ENCODE measurements around the gene TAOK3. TPM values are rescaled to one million over a fixed set of nuclear protein-coding genes. Genes with fewer than 3 reads are reported as not detected.
"Not testable (repeated sequence)": the region's sequence is repeated elsewhere in the genome, so short reads cannot be mapped to it uniquely, and the experiment has no call there.

The TAOK3 gene
- total RNA-seq, 1 experiment from 2014 or later: 8.5 TPM

DNA sequence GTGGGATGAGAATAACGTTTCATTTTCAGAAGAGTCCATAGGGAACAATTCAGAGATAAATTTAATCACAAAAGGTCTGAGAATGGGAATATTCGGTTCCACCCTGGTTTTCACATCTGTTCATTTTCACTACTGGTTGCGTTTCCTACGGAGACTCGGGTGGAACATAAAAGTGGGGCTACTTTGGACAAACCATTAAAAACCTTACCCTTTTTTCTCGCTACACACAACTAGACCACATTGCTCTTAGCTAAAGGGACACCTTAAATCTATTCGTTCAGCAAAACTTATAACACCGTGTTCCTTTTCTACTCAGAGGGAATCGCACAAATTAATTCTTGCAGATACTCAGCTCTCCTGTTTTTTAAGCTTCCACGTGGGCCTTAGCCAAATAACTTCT is 2.6 kb upstream of the TAOK3 start:
- no peak for DNase-seq (ENCODE audit: low read depth)
- in situ Hi-C loops (cut with HindIII; ENCODE audit: low pct_unique_long_range_greater_than_20kb, low sequenced_read_pairs): loop anchor here (5.0 kb wide), 1 partner anchor 193 kb away; no protein-coding TSS in a partner anchor

DNA sequence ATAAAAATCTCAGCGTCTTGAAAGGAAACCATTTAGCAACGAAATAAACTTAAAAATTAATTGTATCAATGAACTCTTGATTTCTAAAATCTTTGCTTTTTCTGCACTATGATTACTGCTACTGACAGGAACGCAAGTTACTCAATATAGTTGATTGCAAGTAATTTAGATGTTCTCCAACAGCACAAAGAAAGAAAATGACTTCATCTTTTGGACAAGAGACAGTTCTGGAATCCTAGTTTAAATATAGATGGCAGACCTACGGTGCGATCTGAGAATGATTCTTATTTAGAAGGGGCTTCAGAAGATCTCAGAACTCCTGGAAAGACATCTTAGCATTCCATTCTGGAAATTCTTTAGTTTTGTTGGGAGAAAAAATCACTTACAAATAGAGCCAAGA is 2.2 kb upstream of the TAOK3 start:
- no peak for DNase-seq (ENCODE audit: low read depth)
- in situ Hi-C loops (cut with HindIII; ENCODE audit: low pct_unique_long_range_greater_than_20kb, low sequenced_read_pairs): loop anchor here (5.0 kb wide), 1 partner anchor 193 kb away; no protein-coding TSS in a partner anchor

DNA sequence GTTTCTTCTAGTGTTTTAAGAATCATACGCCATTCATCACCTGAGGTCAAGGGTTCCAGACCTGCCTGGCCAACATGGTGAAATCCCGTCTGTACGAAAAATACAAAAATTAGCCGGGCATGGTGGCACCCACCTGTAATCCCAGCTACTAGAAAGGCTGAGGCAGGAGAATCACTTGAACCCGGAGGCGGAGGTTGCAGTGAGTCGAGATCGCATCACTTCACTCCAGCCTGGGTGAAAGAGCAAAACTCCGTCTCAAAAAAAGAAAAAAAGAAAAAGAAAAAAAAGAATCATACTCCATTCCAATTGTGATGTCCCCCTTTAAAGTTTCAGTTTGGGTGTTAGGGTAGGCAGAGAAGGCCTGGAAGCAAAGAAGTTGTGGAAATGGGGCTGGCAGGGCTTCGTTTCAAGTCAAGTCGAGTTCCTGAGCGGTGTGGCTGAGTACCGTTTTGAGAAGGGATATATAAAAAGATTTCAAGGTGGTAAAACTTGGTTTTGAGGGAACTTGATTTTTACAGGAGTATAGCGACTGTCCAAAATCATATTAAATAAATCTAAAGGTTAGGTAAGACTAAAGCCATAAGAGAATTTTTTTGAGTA is 1.5 kb upstream of the TAOK3 start:
- in situ Hi-C loops (cut with HindIII; ENCODE audit: low pct_unique_long_range_greater_than_20kb, low sequenced_read_pairs): no loop called here

DNA sequence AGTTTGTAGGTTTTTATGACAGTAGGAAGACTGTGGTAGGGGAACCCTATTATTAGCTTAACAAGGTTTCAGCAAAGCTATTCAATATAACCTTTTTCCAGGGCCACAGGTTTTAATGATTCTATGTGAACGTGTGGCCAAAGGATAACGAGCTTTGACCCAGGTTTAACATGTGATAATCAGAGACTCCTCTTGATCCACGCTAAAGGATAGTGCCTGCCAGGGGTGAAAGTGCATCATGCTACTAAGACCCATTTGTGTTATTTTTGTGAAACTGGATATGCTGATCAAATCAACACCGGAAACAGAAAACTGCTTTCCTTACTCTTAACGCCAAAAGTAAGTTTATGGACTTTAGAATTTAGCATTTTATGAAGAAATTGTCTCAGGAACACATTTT is 909 bp upstream of the TAOK3 start:
- in situ Hi-C loops (cut with HindIII; ENCODE audit: low pct_unique_long_range_greater_than_20kb, low sequenced_read_pairs): no loop called here
- DNase-seq (ENCODE audit: low read depth): no peak

More for the DNA sequence above, 1.5 kb upstream of the TAOK3 start:
- DNase-seq (ENCODE audit: low read depth): no peak

DNA sequence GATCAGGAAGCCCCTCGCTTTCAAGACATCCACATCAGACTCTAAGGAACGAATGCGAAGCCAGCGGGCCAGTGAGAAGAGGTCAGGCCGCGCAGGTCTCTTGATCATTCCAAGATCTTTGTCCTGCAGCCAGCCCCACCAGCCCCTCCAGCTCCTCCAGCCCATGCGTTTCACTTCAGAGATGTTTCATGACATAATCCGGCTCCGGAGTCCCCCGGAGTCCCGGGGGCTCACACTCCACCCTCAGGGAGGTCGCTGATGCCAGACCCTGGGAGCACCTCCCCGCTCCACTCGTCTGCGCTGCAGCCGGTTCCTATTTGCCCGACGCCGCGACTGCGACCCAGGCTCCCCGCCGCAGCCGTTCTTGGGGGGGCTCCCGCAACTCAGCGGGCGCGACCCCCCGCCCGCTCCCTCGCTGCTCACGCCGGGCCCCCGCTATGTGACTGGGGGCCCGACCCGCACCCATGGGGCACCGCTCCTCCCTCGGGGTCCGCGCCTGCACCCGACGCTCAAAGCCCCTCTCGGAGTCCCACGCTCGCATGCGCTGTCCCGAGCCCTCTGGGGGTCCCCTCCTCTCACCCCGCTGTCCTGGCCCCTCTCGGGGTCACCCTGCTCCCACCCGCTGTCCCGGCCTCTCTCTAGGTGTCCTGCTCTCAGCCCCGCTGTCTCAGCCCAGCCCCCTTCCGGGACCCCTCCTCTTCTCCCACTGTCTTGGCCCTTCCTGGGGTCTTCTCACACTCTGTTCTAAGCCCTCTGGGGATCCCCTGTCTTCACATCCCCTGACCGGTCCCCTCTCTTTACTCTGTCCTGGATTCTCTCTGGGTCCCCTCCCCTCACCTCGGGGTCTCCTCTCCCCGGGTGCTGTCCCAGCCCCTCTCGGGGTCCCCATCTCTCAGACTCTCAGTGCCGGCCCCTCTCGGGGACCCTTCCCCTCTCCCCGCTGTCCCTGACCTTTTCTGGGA is 1.1 kb downstream of the TAOK3 start:
- DNase-seq (ENCODE audit: low read depth): no peak
- in situ Hi-C loops (cut with HindIII; ENCODE audit: low pct_unique_long_range_greater_than_20kb, low sequenced_read_pairs): no loop called here

DNA sequence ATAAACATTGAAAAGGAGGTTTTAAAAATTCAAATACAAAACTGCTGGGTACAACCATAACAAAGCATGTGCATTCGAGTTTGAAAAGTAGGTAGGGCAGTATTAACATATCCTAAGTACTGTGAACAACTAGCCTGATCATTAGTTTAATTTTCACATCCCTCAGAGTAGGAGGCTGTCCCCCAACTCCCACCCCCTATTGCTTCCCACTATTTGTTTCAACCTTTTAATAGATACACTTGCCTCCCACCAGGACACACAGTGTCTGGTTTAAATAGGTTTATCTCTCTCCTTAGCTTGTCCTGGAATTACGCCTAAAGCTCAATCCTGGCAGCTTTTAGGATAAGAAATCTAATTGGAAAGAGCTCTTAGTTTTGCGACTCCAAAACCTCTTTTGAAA is 2.1 kb downstream of the TAOK3 start:
- in situ Hi-C loops (cut with HindIII; ENCODE audit: low pct_unique_long_range_greater_than_20kb, low sequenced_read_pairs): no loop called here
- no peak for DNase-seq (ENCODE audit: low read depth)

DNA sequence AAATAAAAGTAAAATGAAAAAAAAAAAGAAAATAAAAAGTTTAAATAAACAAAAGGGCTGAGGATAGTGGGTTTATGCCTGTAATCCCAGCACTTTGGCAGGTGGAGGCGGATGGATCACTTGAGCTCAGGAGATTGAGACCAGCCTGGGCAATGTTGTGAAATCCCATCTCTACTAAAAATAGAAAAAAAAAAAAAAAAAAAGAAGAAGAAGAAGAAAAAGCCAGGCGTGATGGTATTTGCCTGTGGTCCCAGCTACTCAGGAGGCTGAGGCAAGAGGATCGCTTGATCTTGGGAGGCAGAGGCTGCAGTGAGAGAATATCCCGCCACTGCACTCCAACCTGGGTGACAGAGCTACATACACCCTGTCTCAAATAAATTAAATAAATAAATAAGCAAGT is 3.9 kb downstream of the TAOK3 start:
- in situ Hi-C loops (cut with HindIII; ENCODE audit: low pct_unique_long_range_greater_than_20kb, low sequenced_read_pairs): no loop called here

DNA sequence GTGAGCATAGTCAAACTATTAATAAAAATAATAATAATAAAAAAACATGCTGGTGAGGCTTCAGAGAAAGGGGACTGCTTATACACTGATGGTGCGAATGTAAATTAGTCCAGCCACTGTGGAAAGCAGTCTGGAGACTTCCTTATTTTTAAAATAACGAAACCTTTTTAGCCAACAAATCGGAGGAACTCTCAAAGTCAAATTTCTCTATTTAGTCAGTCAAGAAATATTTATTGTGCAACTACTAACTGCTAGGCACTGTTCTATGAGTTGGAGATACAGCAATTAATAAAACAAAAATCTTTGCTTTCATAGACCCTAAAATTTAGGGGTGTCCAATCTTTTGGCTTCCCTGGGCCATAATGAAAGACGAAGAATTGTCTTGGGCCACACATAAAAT is 10.8 kb downstream of the TAOK3 start:
- in situ Hi-C loops (cut with HindIII; ENCODE audit: low pct_unique_long_range_greater_than_20kb, low sequenced_read_pairs): no loop called here
- DNase-seq (ENCODE audit: low read depth): no peak

More for the DNA sequence above, 3.9 kb downstream of the TAOK3 start:
- DNase-seq (ENCODE audit: low read depth): no peak

DNA sequence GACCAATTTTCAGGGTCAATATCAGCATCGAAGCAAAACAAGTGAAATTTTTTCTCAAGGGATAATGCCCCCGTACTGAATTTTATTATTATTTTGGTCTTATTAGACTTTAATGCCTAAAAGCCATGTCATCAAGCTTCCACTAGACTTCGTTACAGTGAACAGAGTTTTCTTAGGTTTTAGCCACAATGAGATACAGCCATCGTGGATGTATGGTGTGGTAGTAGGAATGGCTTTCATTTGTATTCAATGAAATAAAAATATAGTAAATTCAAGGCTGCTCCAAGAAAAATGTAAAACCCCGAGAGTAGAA is 11.7 kb downstream of the TAOK3 start:
- DNase-seq (ENCODE audit: low read depth): no peak
- in situ Hi-C loops (cut with HindIII; ENCODE audit: low pct_unique_long_range_greater_than_20kb, low sequenced_read_pairs): no loop called here

DNA sequence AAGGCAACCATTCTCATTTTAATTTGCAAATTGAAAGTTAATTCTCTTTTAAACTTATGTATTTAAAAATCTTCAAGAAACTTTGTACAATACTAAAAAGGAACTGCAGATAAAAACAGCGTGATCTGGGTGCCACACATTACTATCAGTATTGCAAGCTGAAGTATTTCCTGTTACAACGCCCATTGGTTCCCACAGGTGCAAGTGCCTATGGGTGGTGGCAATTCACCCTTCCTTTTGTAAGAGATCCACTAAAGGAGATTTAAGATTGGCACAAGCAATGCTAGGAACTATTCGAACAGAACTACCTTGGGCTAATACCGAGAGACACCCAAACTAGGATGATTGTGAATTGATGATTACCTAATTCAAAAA is 13.2 kb downstream of the TAOK3 start:
- in situ Hi-C loops (cut with HindIII; ENCODE audit: low pct_unique_long_range_greater_than_20kb, low sequenced_read_pairs): no loop called here
- no peak for DNase-seq (ENCODE audit: low read depth)

DNA sequence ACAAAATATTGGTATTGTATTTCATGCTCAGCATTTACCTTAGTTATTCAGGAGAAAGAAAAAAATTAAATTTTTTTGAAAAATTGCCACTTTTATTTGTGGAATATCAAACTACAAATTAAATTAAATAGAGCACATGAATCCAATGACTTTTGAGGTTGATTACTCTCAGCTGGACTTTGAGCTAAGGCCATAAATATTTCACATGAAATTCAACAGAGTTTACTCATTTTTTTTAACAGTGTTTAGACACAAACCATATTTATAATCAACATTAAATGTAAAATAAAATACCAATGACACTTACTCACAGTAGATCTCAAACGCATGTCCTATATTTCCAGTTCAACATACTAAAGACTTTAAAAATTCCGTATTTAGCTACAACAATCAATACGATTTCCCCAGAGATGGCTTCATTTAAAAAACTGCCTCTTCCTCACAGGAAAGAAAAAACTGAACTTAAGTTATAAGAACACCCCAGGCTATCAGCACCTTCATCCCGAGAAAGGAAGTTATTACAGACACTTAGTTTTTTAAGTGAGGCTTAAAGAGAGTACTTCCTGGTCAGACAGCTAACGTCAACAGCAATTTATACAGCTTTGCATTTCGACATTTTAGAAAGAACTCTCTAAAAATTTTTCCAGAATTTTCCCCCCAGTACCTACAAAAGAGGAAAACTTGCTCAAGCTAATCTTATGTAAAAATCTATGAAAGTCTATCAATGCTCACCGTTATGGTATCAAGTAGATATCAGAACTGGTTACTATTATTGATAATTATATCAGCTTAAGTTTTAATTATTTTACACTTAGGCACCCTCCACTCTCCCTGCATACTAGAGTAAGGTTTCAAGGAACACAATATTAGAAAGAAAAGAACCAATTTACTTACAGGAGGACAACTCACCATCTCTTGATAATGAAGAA is 13.8 kb downstream of the TAOK3 start:
- no peak for DNase-seq (ENCODE audit: low read depth)
- in situ Hi-C loops (cut with HindIII; ENCODE audit: low pct_unique_long_range_greater_than_20kb, low sequenced_read_pairs): no loop called here

DNA sequence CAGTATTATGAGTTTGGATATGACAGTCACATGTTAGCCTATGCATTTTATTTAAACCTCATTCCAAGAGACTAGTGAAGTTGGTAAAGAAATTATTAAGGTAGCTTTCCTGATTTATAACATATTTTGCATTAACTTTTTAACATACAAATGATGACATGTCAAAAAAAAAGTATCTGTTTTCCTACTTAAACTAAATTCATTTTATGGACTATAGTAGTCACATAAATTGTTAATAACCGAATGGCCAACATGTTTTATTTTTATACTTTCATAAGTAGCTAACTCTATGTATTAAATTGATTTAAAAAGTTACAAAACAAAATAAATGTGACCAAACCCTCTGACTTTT is 14.7 kb downstream of the TAOK3 start:
- DNase-seq (ENCODE audit: low read depth): no peak
- in situ Hi-C loops (cut with HindIII; ENCODE audit: low pct_unique_long_range_greater_than_20kb, low sequenced_read_pairs): no loop called here

DNA sequence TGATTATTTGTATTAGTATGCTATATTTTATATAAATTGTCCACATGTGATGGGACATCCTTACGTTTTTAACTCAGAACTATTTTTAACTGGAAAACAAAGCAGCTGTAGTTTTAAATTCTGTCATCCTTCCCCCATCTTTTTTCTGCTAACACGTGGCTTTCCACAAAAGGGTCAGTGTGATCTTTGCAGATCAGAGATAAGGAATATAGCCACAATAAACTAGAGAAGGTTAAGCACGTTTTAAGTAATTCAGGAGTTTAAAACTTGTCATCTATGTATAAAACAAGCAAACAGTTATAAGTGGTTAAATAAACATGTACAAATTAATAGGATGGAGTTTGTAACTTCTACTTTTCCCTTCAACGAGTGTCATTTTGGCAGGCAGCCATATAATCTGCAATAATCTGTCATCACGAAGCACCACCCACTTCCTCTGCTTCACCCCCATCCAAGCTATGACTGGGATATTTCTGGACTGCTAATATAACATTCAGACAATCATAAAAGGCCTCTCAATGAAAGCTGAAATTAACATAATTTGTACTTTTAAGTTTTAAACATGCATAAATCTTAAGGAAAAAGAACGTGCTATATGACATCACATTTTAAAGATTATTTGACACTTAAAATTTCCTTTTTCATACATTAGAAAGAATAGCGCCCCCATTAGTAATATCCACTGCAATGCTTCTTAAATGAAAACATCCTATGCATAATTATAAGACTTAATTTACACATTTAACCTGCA is 15.3 kb downstream of the TAOK3 start:
- DNase-seq (ENCODE audit: low read depth): no peak
- in situ Hi-C loops (cut with HindIII; ENCODE audit: low pct_unique_long_range_greater_than_20kb, low sequenced_read_pairs): no loop called here

DNA sequence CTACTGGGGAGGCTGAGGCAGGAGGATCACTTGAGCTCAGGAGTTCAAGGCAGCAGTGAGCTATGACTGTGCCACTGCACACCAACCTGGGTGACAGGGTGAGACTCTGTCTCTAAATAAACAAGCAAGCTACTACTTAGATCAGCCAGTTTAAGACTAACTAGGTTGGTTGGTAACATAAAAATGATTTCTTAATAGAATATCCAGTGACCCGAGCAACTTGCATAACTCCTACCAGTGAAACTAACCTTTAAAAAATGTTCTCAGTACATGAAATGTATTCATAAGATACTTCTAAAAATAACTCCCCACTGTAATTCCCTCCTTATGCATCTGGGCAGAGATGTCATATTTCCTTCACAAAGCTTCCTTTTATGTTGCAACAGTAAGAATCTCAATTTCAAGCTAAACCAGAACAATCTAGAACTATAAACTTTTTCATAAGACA is 15.9 kb downstream of the TAOK3 start:
- peak; percentile 31 for DNase-seq (ENCODE audit: low read depth)
- in situ Hi-C loops (cut with HindIII; ENCODE audit: low pct_unique_long_range_greater_than_20kb, low sequenced_read_pairs): no loop called here

DNA sequence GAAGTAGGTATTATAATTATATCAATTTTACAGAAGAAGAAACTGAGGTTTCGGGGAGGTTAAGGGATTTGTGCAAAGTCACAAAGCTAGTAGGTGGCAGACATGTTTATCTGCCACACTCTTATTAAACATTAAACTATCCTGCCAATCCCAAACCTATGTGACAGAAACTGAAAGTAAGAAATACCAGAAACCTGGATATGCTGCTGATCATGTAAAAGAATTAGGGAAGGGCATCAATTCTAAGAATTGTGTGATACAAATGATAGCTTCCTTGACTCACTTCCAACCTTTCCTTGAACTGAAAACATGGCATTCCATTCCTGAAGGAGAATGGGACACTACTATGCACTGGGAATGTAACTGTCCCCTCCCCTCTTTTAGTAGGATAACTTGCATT is 16.9 kb downstream of the TAOK3 start:
- in situ Hi-C loops (cut with HindIII; ENCODE audit: low pct_unique_long_range_greater_than_20kb, low sequenced_read_pairs): no loop called here
- DNase-seq (ENCODE audit: low read depth): peak; percentile 52

DNA sequence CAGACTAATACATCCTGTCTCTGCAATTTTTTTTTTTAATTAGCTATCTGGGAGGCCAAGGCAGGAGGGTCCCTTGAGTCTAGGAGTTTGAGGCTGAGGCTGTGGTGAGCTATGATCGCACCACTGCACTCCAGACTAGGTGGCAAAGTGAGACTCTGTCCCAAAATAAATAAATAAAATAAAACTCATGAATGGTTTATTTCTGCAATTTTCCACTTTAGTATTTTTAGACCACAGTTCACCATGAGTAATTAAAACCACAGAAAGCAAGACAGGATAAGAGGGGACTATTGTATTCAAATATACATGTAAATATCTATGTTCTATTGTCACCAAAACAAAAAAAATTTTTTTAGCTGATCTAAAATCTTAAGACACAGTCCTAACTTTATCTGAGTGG is 17.8 kb downstream of the TAOK3 start:
- in situ Hi-C loops (cut with HindIII; ENCODE audit: low pct_unique_long_range_greater_than_20kb, low sequenced_read_pairs): no loop called here
- no peak for DNase-seq (ENCODE audit: low read depth)

DNA sequence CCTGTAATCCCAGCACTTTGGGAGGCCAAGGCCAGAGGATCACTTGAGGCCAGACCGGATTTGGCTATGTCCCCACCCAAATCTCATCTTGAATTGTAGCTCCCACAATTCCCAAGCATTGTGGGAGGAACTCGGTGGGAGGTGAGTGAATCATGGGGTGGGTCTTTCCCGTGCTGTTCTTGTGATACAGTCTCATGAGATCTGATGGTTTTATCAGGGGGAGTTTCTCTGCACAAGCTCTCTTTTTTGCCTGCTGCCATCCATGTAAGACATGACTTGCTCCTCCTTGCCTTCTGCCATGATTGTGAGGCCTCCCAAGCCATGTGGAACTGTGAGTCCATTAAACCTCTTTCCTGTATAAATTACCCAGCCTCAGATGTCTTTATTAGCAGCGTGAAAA is 18.2 kb downstream of the TAOK3 start:
- DNase-seq (ENCODE audit: low read depth); in situ Hi-C loops (cut with HindIII; ENCODE audit: low pct_unique_long_range_greater_than_20kb, low sequenced_read_pairs): not testable (repeated sequence)

DNA sequence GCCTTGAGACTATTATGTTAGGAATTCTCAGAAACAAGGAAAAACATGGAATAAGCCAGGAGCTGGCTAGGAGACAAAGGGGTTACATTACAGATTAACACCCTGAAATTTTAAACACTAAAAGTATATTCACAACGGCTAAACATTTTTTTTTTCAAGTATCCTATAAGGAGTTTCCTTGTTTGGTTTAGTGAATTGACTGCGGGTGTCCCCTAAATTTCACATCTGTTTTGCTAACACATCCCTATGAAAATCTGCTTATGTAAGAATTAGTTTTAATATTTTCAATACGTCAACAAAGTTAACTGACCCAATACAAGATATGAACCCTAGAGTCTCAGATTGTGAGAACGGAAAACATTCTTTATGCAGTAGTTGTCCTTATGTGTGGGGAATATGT is 19.0 kb downstream of the TAOK3 start:
- no peak for DNase-seq (ENCODE audit: low read depth)
- in situ Hi-C loops (cut with HindIII; ENCODE audit: low pct_unique_long_range_greater_than_20kb, low sequenced_read_pairs): no loop called here

All from Caki2 (cell line).